GM23338 (cell line): ENCODE results near the gene TNFSF4. TPM values are rescaled to one million over a fixed set of nuclear protein-coding genes. Genes with fewer than 3 reads are reported as not detected.

Experiments
- ATAC-seq: fragments of 200-7000 bp; cut with Tn5 transposase; 3 replicates; pipeline ENCODE4 v1.9.1; 2020
- DNase-seq: peaks from one replicate; pipeline ENCODE4 v3.0.0-alpha.2; 2015; ENCODE audit warnings: low spot score
- H2AFZ ChIP-seq: fragments of 200-600 bp; sonication (generic); 2 replicates; pipeline ENCODE4 v1.8.0; 2016; ENCODE audit warnings: antibody characterized with exemption, mild to moderate bottlenecking, moderate library complexity
- H3F3A ChIP-seq: fragments of 200-600 bp; sonication (generic); replicated peaks from 2 replicates; pipeline ENCODE4 v1.8.0; 2017; ENCODE audit warnings: antibody characterized with exemption, mixed run types, low read depth
- H3K27ac ChIP-seq: fragments of 200-600 bp; sonication (generic); 2 replicates; pipeline ENCODE4 v1.6.1; 2016; ENCODE audit warnings: low read depth
- H3K27me3 ChIP-seq: fragments of 200-600 bp; sonication (generic); 2 replicates; pipeline ENCODE4 v1.8.0; 2016; ENCODE audit warnings: mild to moderate bottlenecking, mixed run types, moderate library complexity; ENCODE audit not compliant: insufficient read depth
- H3K36me3 ChIP-seq: fragments of 200-600 bp; sonication (generic); 2 replicates; pipeline ENCODE4 v1.8.0; 2016; ENCODE audit warnings: mild to moderate bottlenecking; ENCODE audit not compliant: insufficient read depth
- H3K4me1 ChIP-seq: fragments of 200-600 bp; sonication (generic); 2 replicates; pipeline ENCODE4 v1.8.0; 2016; ENCODE audit warnings: mild to moderate bottlenecking, moderate library complexity; ENCODE audit not compliant: insufficient read depth
- H3K4me2 ChIP-seq: fragments of 200-600 bp; sonication (generic); 2 replicates; pipeline ENCODE4 v1.7.1; 2017; ENCODE audit warnings: mixed run types
- H3K4me3 ChIP-seq: fragments of 200-600 bp; sonication (generic); 2 replicates; pipeline ENCODE4 v1.6.1; 2016; ENCODE audit warnings: mixed run types
- H3K79me2 ChIP-seq: fragments of 200-600 bp; sonication (generic); replicated peaks from 2 replicates; pipeline ENCODE4 v1.8.0; 2017; ENCODE audit warnings: mild to moderate bottlenecking; ENCODE audit not compliant: insufficient read depth
- H3K9me2 ChIP-seq: fragments of 200-600 bp; sonication (generic); 2 replicates; pipeline ENCODE4 v1.8.0; 2017; ENCODE audit not compliant: insufficient read depth
- H4K20me1 ChIP-seq: fragments of 200-600 bp; sonication (generic); replicated peaks from 2 replicates; pipeline ENCODE4 v1.8.0; 2017; ENCODE audit warnings: mild to moderate bottlenecking; ENCODE audit not compliant: insufficient read depth
- H3K27ac Mint-ChIP-seq: 2 replicates; pipeline ENCODE4 v1.8.0; 2020; ENCODE audit warnings: inconsistent platforms, mild to moderate bottlenecking, moderate library complexity, mixed read lengths
- H3K27me3 Mint-ChIP-seq: 3 replicates; pipeline ENCODE4 v1.8.0; 2022; ENCODE audit warnings: low read depth, mild to moderate bottlenecking, moderate library complexity, mixed read lengths, inconsistent platforms; ENCODE audit not compliant: insufficient read depth, poor library complexity
- H3K36me3 Mint-ChIP-seq: 3 replicates; pipeline ENCODE4 v1.8.0; 2021; ENCODE audit warnings: low read depth, mild to moderate bottlenecking, inconsistent platforms, moderate library complexity, mixed read lengths
- H3K4me1 Mint-ChIP-seq: 3 replicates; pipeline ENCODE4 v1.8.0; 2020; ENCODE audit warnings: mild to moderate bottlenecking, inconsistent platforms, mixed read lengths
- H3K4me3 Mint-ChIP-seq: 3 replicates; pipeline ENCODE4 v1.8.0; 2021; ENCODE audit warnings: moderate library complexity, mild to moderate bottlenecking, inconsistent platforms, mixed read lengths
- H3K9me3 Mint-ChIP-seq: 3 replicates; pipeline ENCODE4 v1.8.0; 2020; ENCODE audit warnings: moderate library complexity, mild to moderate bottlenecking, inconsistent platforms, mixed read lengths
- CREB1 ChIP-seq: fragments of 250-450 bp; sonication (Bioruptor Pico); IDR thresholded peaks from 2 replicates; pipeline ENCODE4 v1.5.0; 2020; ENCODE audit warnings: low read depth, mild to moderate bottlenecking, moderate library complexity
- CTCF ChIP-seq, 2 experiments: fragments of 200-600 bp in 1 of 2; sonication (generic) in 1 of 2; conservative IDR thresholded peaks; 2 replicates each; pipeline versions ENCODE4 v1.5.1 to v1.6.1; 2016 to 2017; ENCODE audit warnings: antibody characterized with exemption in 2 of 2, low read depth in 2 of 2, mild to moderate bottlenecking in 2 of 2, moderate library complexity in 1 of 2
- ETS1 ChIP-seq: IDR thresholded peaks from 2 replicates; pipeline ENCODE4 v1.6.1; 2016; ENCODE audit warnings: antibody characterized with exemption
- EZH2 ChIP-seq: fragments of 200-600 bp; sonication (generic); IDR thresholded peaks from one replicate; pipeline ENCODE4 v1.8.0; 2017; ENCODE audit warnings: antibody characterized with exemption, mild to moderate bottlenecking, low read depth; ENCODE audit not compliant: unreplicated experiment
- EZH2phosphoT487 ChIP-seq: fragments of 200-600 bp; sonication (generic); IDR thresholded peaks from one replicate; pipeline ENCODE4 v1.8.1; 2018; ENCODE audit warnings: antibody characterized with exemption; ENCODE audit not compliant: unreplicated experiment
- JUNB ChIP-seq: IDR thresholded peaks from one replicate; pipeline ENCODE4 v1.6.1; 2016; ENCODE audit warnings: antibody characterized with exemption; ENCODE audit not compliant: unreplicated experiment
- NANOG ChIP-seq: IDR thresholded peaks from 2 replicates; pipeline ENCODE4 v1.6.1; 2016; ENCODE audit warnings: antibody characterized with exemption, borderline replicate concordance
- POLR2AphosphoS5 ChIP-seq: IDR thresholded peaks from 2 replicates; pipeline ENCODE4 v1.6.1; 2016; ENCODE audit warnings: antibody characterized with exemption, low read depth
- REST ChIP-seq: IDR thresholded peaks from one replicate; pipeline ENCODE4 v1.6.1; 2018; ENCODE audit warnings: antibody characterized with exemption; ENCODE audit not compliant: unreplicated experiment
- STAT1 ChIP-seq: IDR thresholded peaks from one replicate; pipeline ENCODE4 v1.6.1; 2016; ENCODE audit warnings: antibody characterized with exemption; ENCODE audit not compliant: unreplicated experiment
- ZNF114 ChIP-seq: fragments of 250-450 bp; sonication (Bioruptor Pico); IDR thresholded peaks from 2 replicates; pipeline ENCODE4 v1.5.0; 2020; ENCODE audit warnings: mild to moderate bottlenecking, moderate library complexity
- ZNF331 ChIP-seq: fragments of 250-450 bp; sonication (Bioruptor Pico); IDR thresholded peaks from 2 replicates; pipeline ENCODE4 v1.5.0; 2020; ENCODE audit warnings: low read depth, mild to moderate bottlenecking, moderate library complexity
- ZNF462 ChIP-seq: fragments of 250-450 bp; sonication (Bioruptor Pico); IDR thresholded peaks from 2 replicates; pipeline ENCODE4 v1.5.0; 2020; ENCODE audit warnings: mild to moderate bottlenecking, moderate library complexity
- polyA plus RNA-seq: library from polyadenylated mRNA; unstranded; fragments of >200 nt; fragmentation: Nextera tagmentation; extraction: Ambion mirVana; gene quantifications from 2 replicates; pipeline ENCODE4 v1.2.1, GENCODE V29; 2016
- total RNA-seq: library from RNA; depleted of rRNA; stranded (reverse); fragments of >200 nt; shearing (Covaris generic); gene quantifications from 2 replicates; pipeline ENCODE4 v1.2.3, GENCODE V29; 2014

The TNFSF4 gene
- total and polyA plus RNA-seq, 2 experiments from 2014 or later: 0.55 to 1.5 TPM

- no peaks in the 10 kb centered on the region for H3K36me3 ChIP-seq
- H3K79me2 ChIP-seq: no peaks in the 10 kb centered on the region
- no peaks in the 10 kb centered on the region for H4K20me1 ChIP-seq
- H3K4me3 ChIP-seq: no peak overlapping the region
- Mint-ChIP-seq H3K27me3 (no peaks in the 10 kb centered on the region), H3K9me3 (no peaks in the 10 kb centered on the region; the same call in 1 of the 3 replicates), H3K27ac (no peak overlapping the region), H3K4me1 (no peaks in the 10 kb centered on the region), H3K36me3 (no peaks in the 10 kb centered on the region), H3K4me3 (no peak overlapping the region)
- H3K4me2 ChIP-seq: no peak overlapping the region
- DNase-seq (no peak), ATAC-seq (no peak)
- no peaks in the 10 kb centered on the region for H3K9me2 ChIP-seq
- H2AFZ ChIP-seq: no peak overlapping the region
- no peaks in the 10 kb centered on the region for H3K4me1 ChIP-seq
- H3F3A ChIP-seq: no peaks in the 10 kb centered on the region
- H3K27ac ChIP-seq: no peak overlapping the region
- TF ChIP-seq POLR2AphosphoS5 (no peak), EZH2phosphoT487 (no peak), ZNF462 (no peak), EZH2 (no peak), ZNF114 (CRISPR knock-in tag) (no peak), ZNF331 (CRISPR knock-in tag) (no peak), CTCF (conservative IDR thresholded peaks at IDR 0.05; ENCODE audit: low read depth in 2 of 2) (no peak), ETS1 (no peak), NANOG (no peak), STAT1 (no peak), CREB1 (CRISPR knock-in tag) (no peak), JUNB (no peak), REST (no peak)
- no peaks in the 10 kb centered on the region for H3K27me3 ChIP-seq
These were observed 25.3 kb downstream of the TNFSF4 start for GRCh38 chr1:173181791-173182190.
